ENCODE data around the gene ACAD9. TPM values are rescaled to one million over a fixed set of nuclear protein-coding genes. Genes with fewer than 3 reads are reported as not detected.
"Not testable (repeated sequence)": the region's sequence is repeated elsewhere in the genome, so short reads cannot be mapped to it uniquely, and the experiment has no call there.

ACAD9 gene
- total RNA-seq, 2 donors from 2014 or later: 50.6 to 143 TPM

DNA sequence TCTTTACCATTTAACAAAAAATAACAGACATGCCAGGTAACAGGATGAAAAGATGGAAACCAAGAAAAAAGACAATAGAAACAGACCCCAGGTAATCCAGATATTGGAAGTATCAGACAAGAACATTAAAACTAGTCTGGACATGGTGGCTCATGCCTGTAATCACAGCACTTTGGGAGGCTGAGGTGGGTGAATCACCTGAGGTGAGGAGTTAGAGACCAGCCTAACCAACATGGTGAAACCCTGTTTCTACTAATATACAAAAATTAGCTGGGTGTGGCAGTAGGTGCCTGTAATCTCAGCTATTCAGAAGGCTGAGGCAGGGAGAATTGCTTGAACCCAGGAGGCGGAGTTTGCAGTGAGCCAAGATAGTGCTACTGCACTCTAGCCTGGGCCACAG is 40.6 kb downstream of the ACAD9 start:
- Mint-ChIP-seq H3K9me3 (no peaks in the 10 kb centered on the region), H3K27me3 (no peaks in the 10 kb centered on the region), H3K27ac (no peak overlapping the region), H3K36me3 (peaks cover 9% of the 10 kb centered on the region), H3K4me1 (ENCODE audit: low read depth in 2 of 2) (peaks cover 9 to 15% of the 10 kb centered on the region in 2 donors), H3K4me3 (no peak overlapping the region)
- DNase-seq (ENCODE audit: low spot score): no peak
- no peak for ATAC-seq

DNA sequence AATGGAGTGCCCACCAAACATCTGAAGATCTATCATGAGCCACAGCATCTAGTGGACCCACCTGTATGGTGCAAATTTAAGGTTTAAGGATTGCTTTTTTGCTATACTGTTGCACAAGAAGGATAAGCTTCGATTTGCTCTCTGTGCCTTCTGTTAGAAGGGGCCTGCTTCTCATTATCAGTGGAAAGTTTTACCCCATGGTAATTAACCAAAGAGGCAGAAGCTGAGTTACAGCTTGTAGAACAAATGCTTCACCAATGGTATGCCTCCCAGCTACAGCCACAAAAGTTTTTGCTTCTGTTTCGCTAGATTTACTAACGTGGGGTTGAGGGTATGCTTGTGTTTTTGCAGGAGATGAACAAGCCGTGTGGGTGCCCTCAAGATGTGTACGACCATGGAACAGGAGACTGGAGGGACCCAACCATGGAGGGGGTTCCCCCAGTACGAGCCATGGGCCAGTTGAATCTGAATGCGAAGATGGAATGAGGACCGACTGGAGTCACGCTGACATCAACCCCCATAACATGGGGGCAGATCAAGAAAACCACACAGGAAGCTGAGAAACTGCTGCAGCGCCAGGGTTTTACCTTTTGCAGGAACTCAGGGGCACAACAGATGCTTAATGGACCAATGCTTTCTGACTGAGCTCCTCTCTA is 43.5 kb downstream of the ACAD9 start:
- H3K4me1 Mint-ChIP-seq (ENCODE audit: low read depth in 2 of 2): peaks cover 9 to 15% of the 10 kb centered on the region in 2 donors
- DNase-seq (ENCODE audit: low spot score): no peak
- H3K27me3 Mint-ChIP-seq: peaks cover 7 to 21% of the 10 kb centered on the region in 2 donors
- no peak overlapping the region for H3K27ac Mint-ChIP-seq
- peak in 1 of 2 donors; percentile 43 for ATAC-seq
- H3K36me3 Mint-ChIP-seq: peaks cover 10% of the 10 kb centered on the region
- H3K4me3 Mint-ChIP-seq: peak overlapping the region; percentile 41
- H3K9me3 Mint-ChIP-seq: peaks cover 3% of the 10 kb centered on the region

DNA sequence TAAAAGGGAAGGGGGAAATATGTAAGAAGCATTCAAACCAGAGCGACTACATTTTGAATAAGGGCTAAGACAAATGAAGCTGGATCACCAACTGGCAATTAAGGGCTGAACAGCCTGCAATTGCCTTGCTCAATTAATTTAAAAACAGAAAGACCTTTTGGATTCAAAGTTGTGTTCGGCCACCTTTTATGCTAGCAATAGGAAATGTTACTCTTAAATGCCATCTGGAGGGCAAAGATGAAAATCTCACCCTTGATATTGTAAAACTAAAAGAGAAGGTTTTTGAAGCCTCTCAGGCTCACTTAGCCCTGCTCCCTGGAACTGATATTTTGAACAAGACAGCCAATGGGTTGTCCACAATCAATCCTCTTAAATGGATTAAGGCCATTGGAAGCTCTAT is 44.2 kb downstream of the ACAD9 start:
- Mint-ChIP-seq H3K4me3 (peak overlapping the region; percentile 41), H3K27ac (no peak overlapping the region), H3K9me3 (peaks cover 3% of the 10 kb centered on the region), H3K36me3 (peaks cover 10% of the 10 kb centered on the region), H3K27me3 (peaks cover 10 to 21% of the 10 kb centered on the region in 2 donors), H3K4me1 (ENCODE audit: low read depth in 2 of 2) (peaks cover 9 to 15% of the 10 kb centered on the region in 2 donors)
- no peak for ATAC-seq
- no peak for DNase-seq (ENCODE audit: low spot score)

DNA sequence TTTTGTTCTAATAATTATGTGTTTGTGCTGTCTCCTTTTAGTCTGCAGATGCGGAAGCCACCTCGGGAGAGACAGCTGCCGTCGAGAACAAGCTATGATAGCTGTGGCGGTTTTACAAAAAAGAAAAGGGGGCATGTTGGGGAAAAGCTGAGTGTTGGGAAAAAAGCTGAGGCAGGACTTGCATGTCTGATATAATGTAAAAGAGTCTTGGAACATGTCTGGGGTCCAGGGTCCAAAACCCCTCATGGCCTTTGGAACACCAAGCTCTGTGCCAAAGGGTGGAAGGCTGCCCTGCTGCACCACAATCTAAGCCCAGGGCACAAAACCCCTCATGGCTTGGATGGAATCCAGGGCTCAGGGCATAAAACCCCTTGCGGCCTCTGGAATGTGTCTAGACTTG is 44.6 kb downstream of the ACAD9 start:
- ATAC-seq; H3K9me3 Mint-ChIP-seq; H3K36me3 Mint-ChIP-seq; H3K27ac Mint-ChIP-seq; DNase-seq (ENCODE audit: low spot score); H3K4me3 Mint-ChIP-seq: not testable (repeated sequence)
- Mint-ChIP-seq H3K4me1 (ENCODE audit: low read depth in 2 of 2) (peaks cover 9 to 15% of the 10 kb centered on the region in 2 donors), H3K27me3 (peaks cover 10 to 21% of the 10 kb centered on the region in 2 donors)

DNA sequence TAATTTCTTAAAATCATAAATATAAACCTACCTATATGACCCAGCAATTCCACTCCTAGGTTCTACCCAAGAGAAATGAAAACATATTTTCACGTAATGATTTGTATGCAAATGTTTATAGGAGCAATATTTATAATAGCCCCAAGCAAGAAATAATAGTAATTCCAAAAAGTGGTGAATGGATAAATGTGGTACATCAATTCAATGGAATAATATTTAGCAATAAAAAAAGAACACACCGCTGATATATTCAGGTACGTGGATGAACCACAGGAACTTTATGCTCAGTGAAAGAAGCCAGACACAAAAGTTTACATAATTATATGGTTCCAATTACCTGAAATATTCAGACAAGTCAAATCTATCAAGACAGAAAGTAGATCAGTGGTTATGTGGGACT is 49.9 kb downstream of the ACAD9 start:
- H3K9me3 Mint-ChIP-seq: peaks cover 3% of the 10 kb centered on the region
- peaks cover 5% of the 10 kb centered on the region for H3K36me3 Mint-ChIP-seq

DNA sequence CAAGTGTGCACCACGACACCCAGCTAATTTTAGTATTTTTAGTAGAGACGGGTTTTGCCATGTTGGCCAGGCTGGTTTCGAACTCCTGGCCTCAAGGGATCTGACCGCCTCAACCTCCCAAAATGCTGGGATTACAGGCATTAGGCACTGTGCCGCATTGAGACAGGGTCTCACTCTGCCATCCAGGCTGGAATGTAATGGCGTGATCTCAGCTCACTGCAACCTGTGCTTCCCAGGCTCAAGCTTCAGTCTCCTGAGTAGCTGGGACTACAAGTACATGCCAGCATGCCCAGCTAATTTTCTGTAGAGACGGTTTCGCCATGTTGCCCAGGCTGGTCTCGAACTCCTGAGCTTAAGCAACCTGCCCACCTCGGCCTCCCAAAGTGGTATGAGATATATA is 51.6 kb downstream of the ACAD9 start:
- H3K4me3 Mint-ChIP-seq: no peak overlapping the region
- DNase-seq (ENCODE audit: low spot score): no peak
- peaks cover 20% of the 10 kb centered on the region in 2 donors for H3K27me3 Mint-ChIP-seq
- no peaks in the 10 kb centered on the region for H3K4me1 Mint-ChIP-seq (ENCODE audit: low read depth in 2 of 2)
- no peak overlapping the region for H3K27ac Mint-ChIP-seq
- peaks cover 3% of the 10 kb centered on the region for H3K9me3 Mint-ChIP-seq
- no peak for ATAC-seq
- peaks cover 5% of the 10 kb centered on the region for H3K36me3 Mint-ChIP-seq

More for the DNA sequence above, 49.9 kb downstream of the ACAD9 start:
- Mint-ChIP-seq H3K27me3 (peaks cover 20 to 29% of the 10 kb centered on the region in 2 donors), H3K27ac (no peak overlapping the region), H3K4me1 (ENCODE audit: low read depth in 2 of 2) (no peaks in the 10 kb centered on the region), H3K4me3 (no peak overlapping the region)
- DNase-seq (ENCODE audit: low spot score) (no peak), ATAC-seq (no peak)

DNA sequence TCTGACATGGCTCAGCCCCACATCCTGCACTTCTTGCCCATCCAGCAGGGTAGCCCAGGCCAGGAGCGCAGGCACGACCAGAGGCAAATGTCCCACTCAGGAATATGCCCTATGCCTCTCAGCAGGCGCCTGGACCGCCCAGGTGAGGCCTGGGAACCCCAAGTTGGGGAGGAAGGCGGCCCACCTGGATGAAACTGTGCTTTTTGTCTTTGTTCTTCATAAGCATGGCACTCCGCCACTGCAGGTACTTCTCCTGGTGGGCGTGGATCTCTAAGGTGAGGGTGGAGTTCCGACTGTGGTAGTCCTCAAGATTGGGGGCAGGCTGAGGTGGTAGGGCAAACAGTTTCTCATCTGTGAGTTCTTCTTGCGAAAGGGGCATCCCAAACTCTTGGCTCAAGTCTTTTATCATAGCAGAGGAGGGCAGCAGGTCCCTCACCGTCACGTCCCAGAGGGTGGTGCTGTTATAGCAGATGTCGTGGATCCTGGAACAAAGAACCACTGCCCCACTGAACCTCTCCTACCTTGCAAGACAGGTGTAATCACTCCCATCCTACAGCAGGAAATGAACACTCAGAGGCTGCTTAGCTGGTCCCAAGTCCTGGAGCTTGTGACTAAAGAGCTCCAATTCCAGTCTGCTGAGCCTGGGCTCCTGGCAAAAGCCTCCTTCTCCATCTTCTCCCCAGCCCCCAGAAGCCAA is 53.2 kb downstream of the ACAD9 start:
- Mint-ChIP-seq H3K4me1 (ENCODE audit: low read depth in 2 of 2) (no peaks in the 10 kb centered on the region), H3K4me3 (no peak overlapping the region)
- no peak for DNase-seq (ENCODE audit: low spot score)

DNA sequence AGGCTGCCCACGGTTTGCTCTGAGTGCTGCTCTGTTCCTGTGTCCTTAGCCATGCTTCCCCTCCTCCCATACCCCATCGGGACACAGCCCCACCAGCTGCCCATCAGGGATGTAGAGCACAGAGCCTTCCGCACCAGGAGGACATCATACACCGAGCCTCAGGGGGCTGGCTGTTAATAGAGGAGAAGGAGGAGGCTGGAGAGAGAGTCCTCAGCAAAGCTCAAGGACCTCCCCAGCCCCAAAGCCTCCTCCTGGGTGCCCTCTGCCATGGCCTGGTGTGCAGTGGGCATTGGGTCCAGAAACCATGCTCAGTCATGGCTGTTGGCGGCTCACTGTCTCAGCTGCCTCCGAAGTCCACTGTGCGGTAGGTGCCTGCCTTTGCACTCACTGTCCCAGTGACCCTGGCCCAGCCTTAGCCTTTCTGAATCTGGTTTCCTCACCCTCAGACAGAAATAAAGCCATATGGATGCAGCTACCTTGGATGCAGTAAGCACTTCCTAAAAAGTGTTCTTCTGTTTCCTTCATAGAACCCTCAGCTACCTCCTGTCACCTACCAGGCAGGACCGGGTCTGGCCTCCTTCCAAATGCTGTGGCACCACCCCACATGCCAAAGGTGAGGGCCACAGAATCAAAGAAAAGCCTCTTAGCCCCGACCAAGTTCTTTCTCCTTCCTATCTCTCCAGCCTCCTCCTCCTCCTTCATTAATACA is 53.9 kb downstream of the ACAD9 start:
- no peaks in the 10 kb centered on the region for H3K36me3 Mint-ChIP-seq
- H3K4me1 Mint-ChIP-seq (ENCODE audit: low read depth in 2 of 2): no peaks in the 10 kb centered on the region
- ATAC-seq (peak; percentile 27 to 40), DNase-seq (ENCODE audit: low spot score) (no peak)
- H3K9me3 Mint-ChIP-seq: no peaks in the 10 kb centered on the region
- no peak overlapping the region for H3K4me3 Mint-ChIP-seq
- H3K27ac Mint-ChIP-seq: no peak overlapping the region
- peaks cover 8 to 12% of the 10 kb centered on the region in 2 donors for H3K27me3 Mint-ChIP-seq

More for the DNA sequence above, 53.2 kb downstream of the ACAD9 start:
- ATAC-seq: peak in 1 of 2 donors; percentile 13
- Mint-ChIP-seq H3K27me3 (peaks cover 8 to 13% of the 10 kb centered on the region in 2 donors), H3K36me3 (no peaks in the 10 kb centered on the region), H3K27ac (no peak overlapping the region), H3K9me3 (no peaks in the 10 kb centered on the region)

DNA sequence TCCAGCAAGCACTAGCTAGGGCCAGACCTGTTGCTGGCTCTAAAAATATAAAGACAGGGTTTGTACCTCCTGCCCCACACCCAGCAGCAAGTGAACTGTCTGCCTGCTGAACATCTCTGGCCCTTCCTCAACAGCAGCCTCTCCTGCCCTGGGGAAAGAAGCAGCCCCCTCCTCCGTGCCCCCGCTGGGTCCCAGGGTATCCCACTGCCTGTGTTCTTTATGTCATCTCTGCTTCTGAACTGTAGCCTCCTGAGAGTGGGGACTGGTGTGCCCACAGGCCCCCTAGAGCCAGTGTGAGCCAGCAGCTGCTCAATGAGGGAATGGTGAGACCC is 54.5 kb downstream of the ACAD9 start:
- Mint-ChIP-seq H3K27me3 (peaks cover 8 to 10% of the 10 kb centered on the region in 2 donors), H3K27ac (no peak overlapping the region), H3K9me3 (no peaks in the 10 kb centered on the region), H3K36me3 (no peaks in the 10 kb centered on the region), H3K4me1 (ENCODE audit: low read depth in 2 of 2) (no peaks in the 10 kb centered on the region), H3K4me3 (no peak overlapping the region)
- no peak for ATAC-seq
- no peak for DNase-seq (ENCODE audit: low spot score)

DNA sequence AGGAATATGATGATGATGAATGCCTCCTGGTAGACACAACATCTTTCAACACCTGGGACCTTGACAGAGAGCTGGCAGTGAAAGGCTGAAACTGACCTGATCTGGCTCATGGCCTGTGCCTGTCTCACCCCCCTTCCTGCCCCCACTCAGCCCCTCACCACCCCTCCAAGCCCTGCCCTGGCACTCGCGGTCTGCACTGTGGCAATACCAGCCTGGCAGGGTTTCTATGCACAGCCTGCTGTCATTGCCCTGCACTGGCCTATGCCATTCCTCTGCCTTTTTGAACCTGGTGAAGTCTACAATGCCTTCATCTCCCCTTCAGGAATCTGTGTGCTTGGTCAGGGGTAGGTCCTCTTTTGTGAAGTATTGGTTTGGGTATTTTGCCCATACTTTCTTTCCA is 56.5 kb downstream of the ACAD9 start:
- Mint-ChIP-seq H3K36me3 (no peaks in the 10 kb centered on the region), H3K27me3 (peaks cover 0 to 9% of the 10 kb centered on the region in 2 donors), H3K27ac (no peak overlapping the region), H3K4me3 (no peak overlapping the region), H3K9me3 (no peaks in the 10 kb centered on the region), H3K4me1 (ENCODE audit: low read depth in 2 of 2) (no peaks in the 10 kb centered on the region)
- ATAC-seq: peak in 1 of 2 donors; percentile 41
- no peak for DNase-seq (ENCODE audit: low spot score)

DNA sequence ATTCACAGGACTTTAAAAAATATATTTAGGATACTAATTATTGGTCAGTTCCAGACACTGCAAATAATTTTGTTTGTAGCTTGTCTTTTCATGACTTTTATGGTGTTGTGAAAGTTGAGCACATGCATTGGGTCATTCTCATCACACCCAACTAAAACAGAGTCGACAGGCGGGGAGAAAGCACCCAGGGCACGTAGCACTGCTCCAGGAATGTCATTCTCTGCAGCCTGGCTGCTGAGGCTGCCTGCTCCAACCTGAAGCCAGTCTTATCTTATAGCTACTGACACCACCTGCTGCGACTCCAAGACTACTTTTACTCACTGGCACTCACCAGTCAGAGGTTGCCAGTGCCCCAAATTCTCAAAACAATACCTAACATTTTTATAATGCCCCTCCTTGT is 56.9 kb downstream of the ACAD9 start:
- Mint-ChIP-seq H3K27me3 (peaks cover 0 to 9% of the 10 kb centered on the region in 2 donors), H3K27ac (no peak overlapping the region), H3K9me3 (no peaks in the 10 kb centered on the region), H3K4me1 (ENCODE audit: low read depth in 2 of 2) (no peaks in the 10 kb centered on the region), H3K4me3 (no peak overlapping the region), H3K36me3 (no peaks in the 10 kb centered on the region)
- no peak for ATAC-seq
- no peak for DNase-seq (ENCODE audit: low spot score)

DNA sequence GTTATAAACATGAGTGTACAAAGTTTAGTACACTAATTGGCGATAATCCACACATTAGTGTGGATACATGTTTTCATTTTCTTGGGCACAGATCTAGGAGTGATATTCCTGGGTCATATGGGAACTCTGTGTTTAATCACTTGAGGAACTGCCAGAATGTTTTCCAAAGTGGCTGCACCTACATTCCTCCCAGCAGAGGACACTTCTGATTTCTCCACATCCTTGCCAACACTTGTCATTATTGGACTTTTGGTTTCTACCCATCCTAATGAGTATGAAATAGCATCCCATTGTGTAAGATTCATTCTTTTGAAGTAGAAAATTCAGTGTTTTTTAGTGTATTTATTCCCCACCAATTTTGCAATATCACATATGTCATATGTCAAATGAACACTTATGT is 60.8 kb downstream of the ACAD9 start:
- no peaks in the 10 kb centered on the region for H3K36me3 Mint-ChIP-seq
- no peaks in the 10 kb centered on the region for H3K9me3 Mint-ChIP-seq
- H3K27ac Mint-ChIP-seq: no peak overlapping the region
- ATAC-seq (no peak), DNase-seq (ENCODE audit: low spot score) (no peak)
- peaks cover 0 to 5% of the 10 kb centered on the region in 2 donors for H3K27me3 Mint-ChIP-seq
- H3K4me3 Mint-ChIP-seq: no peak overlapping the region
- H3K4me1 Mint-ChIP-seq (ENCODE audit: low read depth in 2 of 2): no peaks in the 10 kb centered on the region

DNA sequence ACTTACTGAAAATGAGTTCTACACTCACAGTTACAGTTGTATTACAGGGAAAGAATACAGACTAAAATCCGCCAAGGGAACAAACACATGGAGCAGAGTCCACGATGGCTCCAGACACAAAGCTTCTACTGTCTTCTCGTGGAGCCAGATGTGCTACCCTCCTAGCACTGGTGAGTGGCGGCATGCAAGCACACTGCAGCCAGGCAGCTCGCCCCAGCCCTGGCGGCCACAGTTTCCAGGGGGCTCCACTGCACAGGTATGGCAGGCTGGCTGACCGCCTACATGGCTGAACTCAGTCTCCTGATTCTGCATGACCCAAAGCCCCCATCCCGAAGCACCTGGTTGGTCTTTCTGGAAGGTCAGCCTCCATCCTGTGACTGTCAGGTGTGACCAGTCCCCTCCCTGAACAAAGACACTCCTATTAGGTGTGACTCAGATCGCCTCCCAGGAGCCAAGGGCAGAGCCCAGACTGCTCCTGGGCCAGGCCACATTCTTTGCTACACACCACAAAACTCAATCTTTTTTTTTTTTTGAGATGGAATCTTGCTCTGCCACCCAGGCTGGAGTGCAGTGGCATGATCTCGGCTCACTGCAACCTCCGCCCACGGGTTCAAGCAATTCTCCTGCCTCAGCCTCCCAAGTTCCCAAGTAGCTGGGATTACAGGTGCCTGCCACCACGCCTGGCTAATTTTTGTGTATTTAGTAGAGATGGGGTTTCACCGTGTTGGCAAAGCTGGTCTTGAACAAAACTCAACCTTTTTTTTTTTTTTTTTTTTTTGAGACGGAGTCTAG is 62.9 kb downstream of the ACAD9 start:
- ATAC-seq (no peak), DNase-seq (ENCODE audit: low spot score) (no peak)
- Mint-ChIP-seq H3K27ac (no peak overlapping the region), H3K4me1 (ENCODE audit: low read depth in 2 of 2) (no peaks in the 10 kb centered on the region), H3K9me3 (no peaks in the 10 kb centered on the region), H3K27me3 (peaks cover 5 to 6% of the 10 kb centered on the region in 2 donors), H3K36me3 (no peaks in the 10 kb centered on the region), H3K4me3 (no peak overlapping the region)
